ENCODE results near the gene HIPK4. TPM values are rescaled to one million over a fixed set of nuclear protein-coding genes. Genes with fewer than 3 reads are reported as not detected.

The HIPK4 gene
- total and polyA plus RNA-seq, 2 of the 4 experiments (the other 2 are of a cell fraction) = 0.12 to 0.18 TPM

- Histone ChIP-seq H2BK5ac (ENCODE audit: low read depth, low read length, poor library complexity, severe bottlenecking) (no peak overlapping the region), H3K4ac (ENCODE audit: low read depth, low read length) (no peak overlapping the region), H3K27me3 (ENCODE audit: control insufficient read depth, insufficient read depth, low read length) (no peaks in the 10 kb centered on the region), H3K9ac (ENCODE audit: low read depth, low read length) (no peak overlapping the region), H3K4me3 (ENCODE audit: insufficient read depth, low read depth, low read length) (no peak overlapping the region), H4K20me1 (ENCODE audit: insufficient read depth, low read length) (peaks cover 9% of the 10 kb centered on the region), H3K9me1 (ENCODE audit: insufficient read depth, low read length) (0 out of 2 replicates have a peak, but pooled peaks cover 3% of the 10 kb centered on the region), H2BK120ac (ENCODE audit: low read depth, low read length) (no peak overlapping the region), H3K27ac (ENCODE audit: insufficient read depth, low read length) (no peak overlapping the region), H3K4me2 (ENCODE audit: low read depth, low read length) (no peak overlapping the region), H4K8ac (ENCODE audit: low read depth in 2 of 2, low read length in 2 of 2) (no peak overlapping the region), H2AK5ac (ENCODE audit: low read depth, low read length) (no peak overlapping the region), H3K36me3 (ENCODE audit: control insufficient read depth, insufficient read depth, low read length) (peaks cover 18% of the 10 kb centered on the region), H2BK20ac (ENCODE audit: low read depth, low read length) (no peak overlapping the region), H3K56ac (ENCODE audit: extremely low read depth, insufficient read depth, low read length) (no peak overlapping the region), H3K9me3 (ENCODE audit: control insufficient read depth, insufficient read depth, low read length) (no peaks in the 10 kb centered on the region), H3K23ac (ENCODE audit: low read depth, low read length) (no peak overlapping the region), H3K18ac (ENCODE audit: low read depth, low read length) (no peak overlapping the region), H3K79me1 (ENCODE audit: low read depth in 1 of 2, low read length in 2 of 2) (peaks cover 13 to 44% of the 10 kb centered on the region in 2 experiments), H3K14ac (replicated peaks; ENCODE audit: low read depth, low read length) (no peak overlapping the region), H2BK15ac (ENCODE audit: low read depth, low read length) (no peak overlapping the region), H4K91ac (ENCODE audit: insufficient read depth, low read depth, low read length) (no peak overlapping the region), H3K4me1 (ENCODE audit: control insufficient read depth, insufficient read depth, low read length) (no peaks in the 10 kb centered on the region), H2AK9ac (replicated peaks; ENCODE audit: low read depth, low read length, poor library complexity) (no peak overlapping the region), H4K5ac (ENCODE audit: low read depth, low read length) (no peak overlapping the region), H2AFZ (replicated peaks; ENCODE audit: low read length, poor library complexity) (no peak overlapping the region)
- in situ Hi-C loops (cut with MboI; ENCODE audit: low sequenced_read_pairs) (no loop called here), dilution Hi-C loops (cut with HindIII; ENCODE audit: low sequenced_read_pairs, unreplicated experiment) (no loop called here), intact Hi-C loops (cut with micrococcal nuclease) (no loop called here)
- DNase-seq (no peak), ATAC-seq (ENCODE audit: low read depth) (no peak)
- TF ChIP-seq NFE2L2 (IDR thresholded peaks at IDR 0.05; ENCODE audit: low read depth, low read length) = no peak
- no peak for TF ChIP-seq USF2 (IDR thresholded peaks at IDR 0.05; ENCODE audit: low read depth, low read length)
- no peak for TF ChIP-seq RAD21 (IDR thresholded peaks at IDR 0.05; ENCODE audit: low read length)
- TF ChIP-seq RCOR1 (IDR thresholded peaks at IDR 0.05; ENCODE audit: insufficient replicate concordance, low read length) = no peak
- TF ChIP-seq ELK1 (IDR thresholded peaks at IDR 0.05; ENCODE audit: borderline replicate concordance, low read depth, low read length) = no peak
- BruUV-seq (replicated peaks) = no TSS peak
- ChIA-PET POLR2A (ENCODE audit: unreplicated experiment) (no interaction called here), CTCF (no interaction called here)
- WGBS, 2 experiments (ENCODE audit: extremely low coverage in 2 of 2, insufficient read length in 1 of 2) = 100% methylated on average over 2 of the region's 5 CpGs; no CpG with 5 or more reads in 1 of the 2 experiments
These were observed 52.4 kb downstream of the HIPK4 start for GRCh38 chr19:40337594-40337993.

All from IMR-90 (cell line).